Measurements from ENCODE around the gene LRRC31. TPM values are rescaled to one million over a fixed set of nuclear protein-coding genes. Genes with fewer than 3 reads are reported as not detected.

LRRC31 gene
- total RNA-seq, 1 donor from 2014 or later: not detected

DNA sequence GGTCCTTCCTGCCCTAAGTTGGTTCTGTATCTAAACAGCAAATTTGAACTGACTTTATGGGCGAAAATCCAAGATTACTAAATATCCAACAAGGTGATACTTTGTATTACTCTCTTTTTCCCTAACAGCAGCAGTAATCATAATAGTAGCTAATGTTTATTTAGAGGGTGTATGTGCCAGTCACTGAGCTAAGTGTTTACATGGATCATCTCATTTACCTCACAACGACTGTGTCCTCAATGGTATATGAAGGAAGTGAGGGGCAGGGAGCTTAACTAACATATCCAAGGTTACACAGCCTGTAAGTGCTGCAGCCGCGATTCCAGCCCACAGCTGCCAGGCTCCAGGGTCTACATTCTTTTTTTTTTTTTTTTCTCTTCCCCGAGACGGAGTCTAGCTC lies 46.8 kb downstream of the LRRC31 start:
- Histone ChIP-seq H3K4me3 (no peak overlapping the region), H3K4me1 (no peaks in the 10 kb centered on the region), H3K36me3 (no peaks in the 10 kb centered on the region), H2AFZ (replicated peaks) (no peak overlapping the region), H3K9me3 (ENCODE audit: low read depth) (no peaks in the 10 kb centered on the region), H3K79me2 (ENCODE audit: low read depth) (no peaks in the 10 kb centered on the region), H4K20me1 (ENCODE audit: low read depth) (no peaks in the 10 kb centered on the region), H3K27ac (no peak overlapping the region), H3K27me3 (no peaks in the 10 kb centered on the region), H3F3A (ENCODE audit: low read depth) (no peaks in the 10 kb centered on the region), H3K4me2 (no peak overlapping the region), H3K9ac (no peak overlapping the region)
- no peaks in the 10 kb centered on the region for H3K36me3 Mint-ChIP-seq
- no peak overlapping the region for H3K4me3 Mint-ChIP-seq
- H3K9me3 Mint-ChIP-seq: no peaks in the 10 kb centered on the region
- DNase-seq (ENCODE audit: low spot score): no peak
- no peaks in the 10 kb centered on the region for H3K4me1 Mint-ChIP-seq
- H3K27me3 Mint-ChIP-seq (ENCODE audit: insufficient read depth, low read depth): no peaks in the 10 kb centered on the region
- no peak overlapping the region for H3K27ac Mint-ChIP-seq
- no peak for TF ChIP-seq EZH2 (IDR thresholded peaks at IDR 0.05)
- no peak for TF ChIP-seq EZH2phosphoT487 (IDR thresholded peaks at IDR 0.05)
- TF ChIP-seq, protein P1, sequence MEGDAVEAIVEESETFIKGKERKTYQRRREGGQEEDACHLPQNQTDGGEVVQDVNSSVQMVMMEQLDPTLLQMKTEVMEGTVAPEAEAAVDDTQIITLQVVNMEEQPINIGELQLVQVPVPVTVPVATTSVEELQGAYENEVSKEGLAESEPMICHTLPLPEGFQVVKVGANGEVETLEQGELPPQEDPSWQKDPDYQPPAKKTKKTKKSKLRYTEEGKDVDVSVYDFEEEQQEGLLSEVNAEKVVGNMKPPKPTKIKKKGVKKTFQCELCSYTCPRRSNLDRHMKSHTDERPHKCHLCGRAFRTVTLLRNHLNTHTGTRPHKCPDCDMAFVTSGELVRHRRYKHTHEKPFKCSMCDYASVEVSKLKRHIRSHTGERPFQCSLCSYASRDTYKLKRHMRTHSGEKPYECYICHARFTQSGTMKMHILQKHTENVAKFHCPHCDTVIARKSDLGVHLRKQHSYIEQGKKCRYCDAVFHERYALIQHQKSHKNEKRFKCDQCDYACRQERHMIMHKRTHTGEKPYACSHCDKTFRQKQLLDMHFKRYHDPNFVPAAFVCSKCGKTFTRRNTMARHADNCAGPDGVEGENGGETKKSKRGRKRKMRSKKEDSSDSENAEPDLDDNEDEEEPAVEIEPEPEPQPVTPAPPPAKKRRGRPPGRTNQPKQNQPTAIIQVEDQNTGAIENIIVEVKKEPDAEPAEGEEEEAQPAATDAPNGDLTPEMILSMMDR (IDR thresholded peaks at IDR 0.05): no peak

DNA sequence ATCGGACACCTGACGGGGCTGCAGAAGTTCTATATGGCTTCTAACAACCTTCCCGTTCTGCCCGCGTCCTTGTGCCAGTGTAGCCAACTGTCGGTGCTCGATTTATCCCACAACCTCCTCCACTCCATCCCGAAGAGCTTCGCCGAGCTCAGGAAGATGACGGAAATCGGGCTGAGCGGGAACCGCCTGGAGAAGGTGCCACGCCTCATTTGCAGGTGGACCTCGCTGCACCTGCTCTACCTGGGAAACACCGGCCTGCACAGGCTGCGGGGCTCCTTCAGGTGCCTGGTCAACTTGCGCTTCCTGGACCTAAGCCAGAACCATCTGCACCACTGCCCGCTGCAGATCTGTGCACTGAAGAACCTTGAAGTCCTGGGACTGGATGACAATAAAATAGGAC lies 47.2 kb downstream of the LRRC31 start:
- Mint-ChIP-seq H3K36me3 (no peaks in the 10 kb centered on the region), H3K4me1 (no peaks in the 10 kb centered on the region), H3K4me3 (no peak overlapping the region), H3K27me3 (ENCODE audit: insufficient read depth, low read depth) (no peaks in the 10 kb centered on the region), H3K27ac (no peak overlapping the region), H3K9me3 (no peaks in the 10 kb centered on the region)
- TF ChIP-seq, protein P1 (IDR thresholded peaks at IDR 0.05): no peak
- TF ChIP-seq EZH2 (IDR thresholded peaks at IDR 0.05): no peak
- no peak for TF ChIP-seq EZH2phosphoT487 (IDR thresholded peaks at IDR 0.05)
- H3K9ac ChIP-seq: no peak overlapping the region
- H3K9me3 ChIP-seq (ENCODE audit: low read depth): no peaks in the 10 kb centered on the region
- no peak overlapping the region for H3K4me3 ChIP-seq
- no peak overlapping the region for H3K4me2 ChIP-seq
- no peak for DNase-seq (ENCODE audit: low spot score)
- H4K20me1 ChIP-seq (ENCODE audit: low read depth): no peaks in the 10 kb centered on the region
- no peak overlapping the region for H3K27ac ChIP-seq
- no peaks in the 10 kb centered on the region for H3K4me1 ChIP-seq
- no peak overlapping the region for H2AFZ ChIP-seq (replicated peaks)
- H3K36me3 ChIP-seq: no peaks in the 10 kb centered on the region
- H3K27me3 ChIP-seq: no peaks in the 10 kb centered on the region
- H3F3A ChIP-seq (ENCODE audit: low read depth): no peaks in the 10 kb centered on the region
- no peaks in the 10 kb centered on the region for H3K79me2 ChIP-seq (ENCODE audit: low read depth)

DNA sequence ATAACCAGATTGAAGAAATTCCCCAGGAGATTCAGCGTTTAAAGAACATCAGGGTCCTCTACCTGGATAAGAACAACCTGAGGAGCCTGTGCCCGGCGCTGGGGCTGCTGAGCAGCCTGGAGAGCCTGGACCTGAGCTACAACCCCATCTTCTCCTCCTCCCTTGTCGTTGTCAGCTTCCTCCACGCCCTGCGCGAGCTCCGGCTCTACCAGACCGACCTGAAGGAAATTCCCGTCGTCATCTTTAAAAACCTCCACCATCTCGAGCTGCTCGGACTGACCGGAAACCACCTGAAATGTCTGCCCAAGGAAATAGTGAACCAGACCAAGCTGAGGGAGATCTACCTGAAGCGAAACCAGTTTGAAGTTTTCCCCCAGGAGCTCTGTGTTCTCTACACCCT lies 47.6 kb downstream of the LRRC31 start:
- DNase-seq (ENCODE audit: low spot score): no peak
- Mint-ChIP-seq H3K4me1 (no peaks in the 10 kb centered on the region), H3K36me3 (no peaks in the 10 kb centered on the region), H3K9me3 (no peaks in the 10 kb centered on the region), H3K4me3 (no peak overlapping the region), H3K27me3 (ENCODE audit: insufficient read depth, low read depth) (no peaks in the 10 kb centered on the region), H3K27ac (no peak overlapping the region)
- Histone ChIP-seq H3K9ac (no peak overlapping the region), H3K4me1 (no peaks in the 10 kb centered on the region), H4K20me1 (ENCODE audit: low read depth) (no peaks in the 10 kb centered on the region), H2AFZ (replicated peaks) (no peak overlapping the region), H3K36me3 (no peaks in the 10 kb centered on the region), H3K27me3 (no peaks in the 10 kb centered on the region), H3K27ac (no peak overlapping the region), H3K79me2 (ENCODE audit: low read depth) (no peaks in the 10 kb centered on the region), H3K4me3 (no peak overlapping the region), H3K4me2 (no peak overlapping the region), H3F3A (ENCODE audit: low read depth) (no peaks in the 10 kb centered on the region), H3K9me3 (ENCODE audit: low read depth) (no peaks in the 10 kb centered on the region)
- TF ChIP-seq, protein P1 (IDR thresholded peaks at IDR 0.05): no peak
- TF ChIP-seq EZH2phosphoT487 (IDR thresholded peaks at IDR 0.05) (no peak), EZH2 (IDR thresholded peaks at IDR 0.05) (no peak)

All from neural progenitor cell (in vitro differentiated cells).